ENCODE results near the gene HBZ. TPM values are rescaled to one million over a fixed set of nuclear protein-coding genes. Genes with fewer than 3 reads are reported as not detected.
"Not testable (repeated sequence)": the region's sequence is repeated elsewhere in the genome, so short reads cannot be mapped to it uniquely, and the experiment has no call there.

HBZ gene
- total RNA-seq, 1 donor from 2014 or later = not detected

DNA sequence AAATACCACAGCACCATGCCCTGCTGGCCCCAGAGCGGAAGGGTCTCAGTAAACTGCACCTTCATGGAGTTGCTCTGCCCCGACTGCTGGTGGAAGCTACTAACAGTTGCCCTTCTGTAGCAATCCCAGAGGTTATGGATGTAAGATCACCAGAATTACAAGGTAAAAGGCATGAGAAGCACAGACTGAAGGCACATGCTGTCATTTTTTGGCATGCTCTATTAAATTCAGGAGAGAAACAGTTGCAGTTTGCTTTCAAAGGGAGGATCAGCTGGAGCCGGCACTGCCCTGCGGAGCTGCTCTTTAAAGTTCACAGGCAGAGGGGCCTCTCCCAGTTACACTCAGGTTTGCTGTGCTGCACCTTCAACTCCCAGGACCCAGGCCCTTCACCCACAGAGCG, 33.1 kb upstream of the HBZ start:
- H3K36me3 Mint-ChIP-seq (ENCODE audit: unreplicated experiment) = peaks cover 19% of the 10 kb centered on the region
- no peak overlapping the region for H3K4me3 Mint-ChIP-seq (ENCODE audit: unreplicated experiment)
- DNase-seq (ENCODE audit: extremely low spot score, unreplicated experiment) = no peak
- no peaks in the 10 kb centered on the region for H3K9me3 Mint-ChIP-seq (ENCODE audit: unreplicated experiment)
- no peak for TF ChIP-seq CTCF (IDR thresholded peaks at IDR 0.05)
- H3K27me3 Mint-ChIP-seq (ENCODE audit: unreplicated experiment) = no peaks in the 10 kb centered on the region
- peaks cover under 1% of the 10 kb centered on the region for H3K4me1 Mint-ChIP-seq (ENCODE audit: unreplicated experiment)
- no peak overlapping the region for H3K27ac Mint-ChIP-seq (ENCODE audit: unreplicated experiment)

DNA sequence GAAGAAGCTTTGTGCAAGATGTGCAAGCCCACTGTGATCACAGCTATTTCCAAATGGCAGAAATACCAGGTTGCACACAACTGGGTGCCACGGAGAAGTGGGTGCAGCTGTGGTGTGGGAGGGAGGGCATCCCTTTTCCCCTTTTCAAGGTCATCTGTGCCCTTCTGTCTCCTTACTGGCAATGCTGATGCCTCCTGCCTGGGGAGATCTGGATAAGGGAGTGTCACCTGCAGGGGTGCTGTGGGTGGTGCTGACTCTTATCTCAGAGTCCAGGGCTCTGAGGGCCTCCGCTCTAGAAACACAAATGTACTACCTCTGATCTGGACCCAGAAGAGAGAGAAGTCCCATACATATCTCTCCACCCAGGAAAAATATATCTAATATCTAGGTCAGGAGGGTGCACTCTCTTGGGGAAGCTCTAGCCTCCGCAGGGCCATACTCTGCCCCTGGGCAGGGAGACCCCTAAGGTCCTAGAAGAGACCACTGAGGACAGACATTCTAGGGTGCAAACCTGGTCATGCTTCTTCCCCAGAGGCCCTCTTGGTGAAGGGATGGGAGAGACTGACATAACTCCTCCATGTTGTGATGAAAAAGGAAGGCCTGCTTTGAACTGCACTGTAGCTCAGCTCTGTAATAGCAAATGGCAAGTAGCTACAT, 32.5 kb upstream of the HBZ start:
- no peak for DNase-seq (ENCODE audit: extremely low spot score, unreplicated experiment)
- Mint-ChIP-seq H3K9me3 (ENCODE audit: unreplicated experiment) (no peaks in the 10 kb centered on the region), H3K27ac (ENCODE audit: unreplicated experiment) (no peak overlapping the region), H3K36me3 (ENCODE audit: unreplicated experiment) (peaks cover 19% of the 10 kb centered on the region), H3K4me3 (ENCODE audit: unreplicated experiment) (no peak overlapping the region), H3K4me1 (ENCODE audit: unreplicated experiment) (no peaks in the 10 kb centered on the region), H3K27me3 (ENCODE audit: unreplicated experiment) (no peaks in the 10 kb centered on the region)
- TF ChIP-seq CTCF (IDR thresholded peaks at IDR 0.05) = no peak

- DNase-seq (ENCODE audit: extremely low spot score, unreplicated experiment) = no peak
- H3K9me3 Mint-ChIP-seq (ENCODE audit: unreplicated experiment) = no peaks in the 10 kb centered on the region
These were observed 31.7 kb upstream of the HBZ start for GRCh38 chr16:120756-121155.

DNA sequence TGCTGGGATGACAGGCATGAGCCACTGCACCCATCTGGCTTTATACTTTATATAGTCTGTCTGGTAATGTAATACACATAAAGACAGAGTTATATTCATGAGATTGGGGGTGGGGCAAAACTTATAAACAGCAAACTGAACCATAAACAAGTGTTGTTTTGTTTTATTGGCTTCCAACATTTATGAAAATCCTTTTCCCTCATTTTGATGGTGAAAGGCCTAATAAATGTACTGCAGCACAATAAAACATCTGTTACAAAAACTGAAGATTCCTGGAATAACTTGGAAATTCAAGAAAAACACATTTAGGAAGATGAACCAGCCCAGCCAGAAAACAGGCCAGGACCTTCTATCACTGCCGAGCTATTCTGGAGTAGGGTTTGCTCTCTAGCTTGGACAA, 30.1 kb upstream of the HBZ start:
- peaks cover 7% of the 10 kb centered on the region for H3K36me3 Mint-ChIP-seq (ENCODE audit: unreplicated experiment)

More at GRCh38 chr16:120756-121155, 31.7 kb upstream of the HBZ start:
- Mint-ChIP-seq H3K27ac (ENCODE audit: unreplicated experiment) (no peak overlapping the region), H3K27me3 (ENCODE audit: unreplicated experiment) (no peaks in the 10 kb centered on the region), H3K36me3 (ENCODE audit: unreplicated experiment) (peaks cover 17% of the 10 kb centered on the region), H3K4me3 (ENCODE audit: unreplicated experiment) (no peak overlapping the region), H3K4me1 (ENCODE audit: unreplicated experiment) (no peaks in the 10 kb centered on the region)
- TF ChIP-seq CTCF (IDR thresholded peaks at IDR 0.05) = no peak

GRCh38 chr16:123558-124350, 28.7 kb upstream of the HBZ start:
- not testable (repeated sequence) for DNase-seq (ENCODE audit: extremely low spot score, unreplicated experiment); H3K4me1 Mint-ChIP-seq (ENCODE audit: unreplicated experiment); H3K27ac Mint-ChIP-seq (ENCODE audit: unreplicated experiment); H3K27me3 Mint-ChIP-seq (ENCODE audit: unreplicated experiment); H3K4me3 Mint-ChIP-seq (ENCODE audit: unreplicated experiment); H3K9me3 Mint-ChIP-seq (ENCODE audit: unreplicated experiment); H3K36me3 Mint-ChIP-seq (ENCODE audit: unreplicated experiment)

More for the DNA sequence above, 30.1 kb upstream of the HBZ start:
- no peak for TF ChIP-seq CTCF (IDR thresholded peaks at IDR 0.05)
- Mint-ChIP-seq H3K27ac (ENCODE audit: unreplicated experiment) (no peak overlapping the region), H3K4me1 (ENCODE audit: unreplicated experiment) (no peaks in the 10 kb centered on the region), H3K27me3 (ENCODE audit: unreplicated experiment) (no peaks in the 10 kb centered on the region), H3K4me3 (ENCODE audit: unreplicated experiment) (no peak overlapping the region), H3K9me3 (ENCODE audit: unreplicated experiment) (no peaks in the 10 kb centered on the region)
- DNase-seq (ENCODE audit: extremely low spot score, unreplicated experiment) = no peak
